ENCODE data around the gene OR14J1.

The OR14J1 gene

GRCh38 chr6:29354980-29355379, 53.5 kb downstream of the OR14J1 start:
- TF ChIP-seq, protein P1, sequence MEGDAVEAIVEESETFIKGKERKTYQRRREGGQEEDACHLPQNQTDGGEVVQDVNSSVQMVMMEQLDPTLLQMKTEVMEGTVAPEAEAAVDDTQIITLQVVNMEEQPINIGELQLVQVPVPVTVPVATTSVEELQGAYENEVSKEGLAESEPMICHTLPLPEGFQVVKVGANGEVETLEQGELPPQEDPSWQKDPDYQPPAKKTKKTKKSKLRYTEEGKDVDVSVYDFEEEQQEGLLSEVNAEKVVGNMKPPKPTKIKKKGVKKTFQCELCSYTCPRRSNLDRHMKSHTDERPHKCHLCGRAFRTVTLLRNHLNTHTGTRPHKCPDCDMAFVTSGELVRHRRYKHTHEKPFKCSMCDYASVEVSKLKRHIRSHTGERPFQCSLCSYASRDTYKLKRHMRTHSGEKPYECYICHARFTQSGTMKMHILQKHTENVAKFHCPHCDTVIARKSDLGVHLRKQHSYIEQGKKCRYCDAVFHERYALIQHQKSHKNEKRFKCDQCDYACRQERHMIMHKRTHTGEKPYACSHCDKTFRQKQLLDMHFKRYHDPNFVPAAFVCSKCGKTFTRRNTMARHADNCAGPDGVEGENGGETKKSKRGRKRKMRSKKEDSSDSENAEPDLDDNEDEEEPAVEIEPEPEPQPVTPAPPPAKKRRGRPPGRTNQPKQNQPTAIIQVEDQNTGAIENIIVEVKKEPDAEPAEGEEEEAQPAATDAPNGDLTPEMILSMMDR (IDR thresholded peaks at IDR 0.05; ENCODE audit: insufficient read depth, missing control alignments) = no peak
- FAIRE-seq (no peak), DNase-seq (ENCODE audit: insufficient read length, low spot score) (no peak)

DNA sequence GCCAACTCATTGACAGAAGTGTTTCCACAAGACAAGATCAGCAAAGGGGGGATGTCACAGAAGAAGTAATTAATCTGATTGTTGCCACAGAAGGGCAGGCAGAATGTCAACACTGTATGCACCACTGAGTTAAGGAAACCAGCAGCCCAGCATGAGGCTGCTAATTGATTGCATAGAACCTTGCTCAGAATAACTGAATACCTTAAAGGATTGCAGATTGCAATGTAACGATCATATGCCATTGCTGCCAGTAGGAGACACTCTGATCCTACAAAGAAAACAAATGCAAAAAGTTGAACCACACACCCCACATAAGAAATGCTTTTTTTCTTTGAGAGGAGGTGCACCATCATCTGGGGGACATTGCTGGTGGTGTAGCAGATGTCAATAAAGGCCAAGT, 54.1 kb downstream of the OR14J1 start:
- TF ChIP-seq, protein P1 (IDR thresholded peaks at IDR 0.05; ENCODE audit: insufficient read depth, missing control alignments) = no peak
- FAIRE-seq (no peak), DNase-seq (ENCODE audit: insufficient read length, low spot score) (no peak)
